ENCODE data around the gene HECTD4. TPM values are rescaled to one million over a fixed set of nuclear protein-coding genes. Genes with fewer than 3 reads are reported as not detected.
"Not testable (repeated sequence)": the region's sequence is repeated elsewhere in the genome, so short reads cannot be mapped to it uniquely, and the experiment has no call there.

The HECTD4 gene
- total RNA-seq, 2 donors from 2014 or later, result 54.2 to 75.4 TPM

GRCh38 chr12:112418608-112419296 lies 36.5 kb upstream of the HECTD4 start, which contains the start of gene PTPN11:
TSS of gene PTPN11 (plus strand) at chr12:112418947. CDS start at chr12:112419112, 165 bp downstream.
- DNase-seq (ENCODE audit: low spot score), result peak; percentile 47
- TF ChIP-seq CTCF (IDR thresholded peaks at IDR 0.05), result no peak
- Histone ChIP-seq H3K36me3 (no peaks in the 10 kb centered on the region), H3K27me3 (replicated peaks; ENCODE audit: insufficient read depth) (no peaks in the 10 kb centered on the region), H3K4me1 (ENCODE audit: control insufficient read depth in 1 of 2, low read depth in 2 of 2) (peaks cover 27 to 51% of the 10 kb centered on the region in 2 donors), H3K9me3 (no peaks in the 10 kb centered on the region), H3K4me3 (peak within 1 kb of the TSS; percentile 90), H3K27ac (peak within 1 kb of the TSS; percentile 100)
- ATAC-seq (ENCODE audit: insufficient number of reproducible peaks, low FRiP score, low read depth), result peak; percentile 79

GRCh38 chr12:112418273-112418607 lies 36.0 kb upstream of the HECTD4 start:
- Histone ChIP-seq H3K27ac (peak overlapping the region; percentile 100), H3K4me1 (ENCODE audit: control insufficient read depth in 1 of 2, low read depth in 2 of 2) (peaks cover 27 to 47% of the 10 kb centered on the region in 2 donors), H3K27me3 (replicated peaks; ENCODE audit: insufficient read depth) (no peaks in the 10 kb centered on the region), H3K4me3 (peak overlapping the region; percentile 90), H3K36me3 (no peaks in the 10 kb centered on the region), H3K9me3 (no peaks in the 10 kb centered on the region)
- ATAC-seq (ENCODE audit: insufficient number of reproducible peaks, low FRiP score, low read depth) (no peak), DNase-seq (ENCODE audit: low spot score) (no peak)
- no peak for TF ChIP-seq CTCF (IDR thresholded peaks at IDR 0.05)

- not testable (repeated sequence) for DNase-seq (ENCODE audit: low spot score); ATAC-seq (ENCODE audit: insufficient number of reproducible peaks, low FRiP score, low read depth); H3K36me3 ChIP-seq
These were observed 33.2 kb upstream of the HECTD4 start for GRCh38 chr12:112415457-112415856.

GRCh38 chr12:112413855-112414625 lies 31.8 kb upstream of the HECTD4 start:
- TF ChIP-seq CTCF (IDR thresholded peaks at IDR 0.05), result no peak
- no peak for ATAC-seq (ENCODE audit: insufficient number of reproducible peaks, low FRiP score, low read depth)

More at GRCh38 chr12:112415457-112415856, 33.2 kb upstream of the HECTD4 start:
- not testable (repeated sequence) for H3K27me3 ChIP-seq (replicated peaks; ENCODE audit: insufficient read depth); H3K27ac ChIP-seq; H3K4me3 ChIP-seq; H3K9me3 ChIP-seq
- peaks cover 8 to 19% of the 10 kb centered on the region in 2 donors for H3K4me1 ChIP-seq (ENCODE audit: control insufficient read depth in 1 of 2, low read depth in 2 of 2)

GRCh38 chr12:112409906-112410244 lies 27.6 kb upstream of the HECTD4 start:
- Histone ChIP-seq H3K4me1 (ENCODE audit: control insufficient read depth in 1 of 2, low read depth in 2 of 2) (peaks cover 9 to 19% of the 10 kb centered on the region in 2 donors), H3K9me3 (no peaks in the 10 kb centered on the region), H3K4me3 (no peak overlapping the region), H3K27ac (no peak overlapping the region), H3K36me3 (peaks cover 26% of the 10 kb centered on the region), H3K27me3 (replicated peaks; ENCODE audit: insufficient read depth) (no peaks in the 10 kb centered on the region)
- DNase-seq (ENCODE audit: low spot score) (no peak), ATAC-seq (ENCODE audit: insufficient number of reproducible peaks, low FRiP score, low read depth) (no peak)
- TF ChIP-seq CTCF (IDR thresholded peaks at IDR 0.05), result no peak

More at GRCh38 chr12:112413855-112414625, 31.8 kb upstream of the HECTD4 start:
- Histone ChIP-seq H3K9me3 (no peaks in the 10 kb centered on the region), H3K27me3 (replicated peaks; ENCODE audit: insufficient read depth) (no peaks in the 10 kb centered on the region), H3K4me1 (ENCODE audit: control insufficient read depth in 1 of 2, low read depth in 2 of 2) (peaks cover 0 to 8% of the 10 kb centered on the region in 2 donors), H3K4me3 (no peak overlapping the region), H3K36me3 (no peaks in the 10 kb centered on the region), H3K27ac (no peak overlapping the region)
- DNase-seq (ENCODE audit: low spot score), result no peak
